Keratinocyte (primary cell): ENCODE data around the gene RIC8A. TPM values are rescaled to one million over a fixed set of nuclear protein-coding genes. Genes with fewer than 3 reads are reported as not detected.

Source experiments
- DNase-seq: peaks from one replicate; pipeline ENCODE4 v3.0.0-alpha.2; 2011; ENCODE audit warnings: low read depth, missing footprints, low spot score
- FAIRE-seq: peaks from 2 replicates; lab custom pipeline; 2011; peaks lifted over from hg19 to GRCh38; lab: Jason Lieb, UNC
- H2AFZ ChIP-seq: 2 replicates; pipeline ENCODE4 v1.6.0; 2012; ENCODE audit warnings: low read length, control low read depth, inconsistent platforms; ENCODE audit not compliant: control insufficient read depth
- H3K27ac ChIP-seq: 2 replicates; pipeline ENCODE4 v1.5.1; 2011; ENCODE audit warnings: low read length; ENCODE audit not compliant: control insufficient read depth, insufficient read depth
- H3K27me3 ChIP-seq: 3 replicates; pipeline ENCODE4 v1.6.0; 2011; ENCODE audit warnings: low read length; ENCODE audit not compliant: control insufficient read depth, insufficient read depth; ENCODE audit errors: extremely low read depth
- H3K36me3 ChIP-seq, 2 experiments: 2 replicates in 1 of 2; 3 replicates in 1 of 2; pipeline ENCODE4 v1.5.1; 2011; ENCODE audit warnings: low read length in 2 of 2, mild to moderate bottlenecking in 1 of 2; ENCODE audit not compliant: control insufficient read depth in 2 of 2, insufficient read depth in 2 of 2; ENCODE audit errors: extremely low read depth in 1 of 2
- H3K4me1 ChIP-seq: 3 replicates; pipeline ENCODE4 v1.5.1; 2011; ENCODE audit warnings: low read length; ENCODE audit not compliant: control insufficient read depth, insufficient read depth; ENCODE audit errors: extremely low read depth
- H3K4me2 ChIP-seq: 3 replicates; pipeline ENCODE4 v1.6.0; 2011; ENCODE audit warnings: low read depth, low read length; ENCODE audit not compliant: control insufficient read depth, insufficient read depth; ENCODE audit errors: extremely low read depth
- H3K4me3 ChIP-seq, 3 experiments: fragments of 200-600 bp in 1 of 3; sonication (generic) in 1 of 3; 2 replicates in 2 of 3; 3 replicates in 1 of 3; pipeline ENCODE4 v1.5.1; 2011 to 2016; ENCODE audit warnings: low read length in 3 of 3, mild to moderate bottlenecking in 3 of 3, control low read depth in 2 of 3, inconsistent platforms in 1 of 3, low read depth in 1 of 3, mixed read lengths in 1 of 3, mixed run types in 1 of 3, moderate library complexity in 1 of 3; ENCODE audit not compliant: control insufficient read depth in 2 of 3, insufficient read depth in 2 of 3; ENCODE audit errors: extremely low read depth in 1 of 3
- H3K79me2 ChIP-seq: 2 replicates; pipeline ENCODE4 v1.6.0; 2012; ENCODE audit warnings: low read length; ENCODE audit not compliant: control insufficient read depth, insufficient read depth
- H3K9ac ChIP-seq: 3 replicates; pipeline ENCODE4 v1.6.0; 2011; ENCODE audit warnings: low read length; ENCODE audit not compliant: control insufficient read depth, insufficient read depth; ENCODE audit errors: extremely low read depth
- H3K9me1 ChIP-seq: 3 replicates; pipeline ENCODE4 v1.6.0; 2011; ENCODE audit warnings: low read length; ENCODE audit not compliant: control insufficient read depth, insufficient read depth; ENCODE audit errors: extremely low read depth
- H3K9me3 ChIP-seq: 2 replicates; pipeline ENCODE4 v1.5.1; 2012; ENCODE audit warnings: low read depth, low read length; ENCODE audit not compliant: control insufficient read depth
- H4K20me1 ChIP-seq: 3 replicates; pipeline ENCODE4 v1.6.0; 2011; ENCODE audit warnings: low read length; ENCODE audit not compliant: control insufficient read depth, insufficient read depth; ENCODE audit errors: extremely low read depth
- EZH2 ChIP-seq: IDR thresholded peaks from one replicate; pipeline ENCODE4 v1.6.1; 2012; ENCODE audit warnings: inconsistent platforms, mild to moderate bottlenecking, low read length, moderate library complexity
- dilution Hi-C: fragments of 300-500 bp; cut with MboI; formaldehyde crosslinking; loops from one replicate; pipeline ENCODE4 v1.7.0; 2020; ENCODE audit warnings: low sequenced_read_pairs; ENCODE audit not compliant: extremely low pct_ligation_motif_present
- polyA plus RNA-seq, 5 experiments: library from polyadenylated mRNA; depleted of rRNA in 3 of 5; stranded (reverse) in 3 of 5; stranded (forward) in 1 of 5; unstranded in 1 of 5; fragments of >200 nt; gene quantifications; 1 replicate in 1 of 5; 2 replicates in 3 of 5; 3 replicates in 1 of 5; pipeline versions ENCODE4 v1.2.1 to v1.2.3, GENCODE V29; 2011 to 2012; ENCODE audit warnings: missing spikeins in 2 of 5, low read depth in 1 of 5, low replicate concordance in 1 of 5
- TF ChIP-seq, protein P1 (sequence below), 3 experiments: IDR thresholded peaks in 1 of 3; conservative IDR thresholded peaks in 1 of 3; optimal IDR thresholded peaks in 1 of 3; 2 replicates in 2 of 3; 3 replicates in 1 of 3; pipeline versions ENCODE3 to v1.5.1; 2011; ENCODE audit warnings: low read length in 3 of 3, mild to moderate bottlenecking in 3 of 3, moderate library complexity in 2 of 3, control low read depth in 1 of 3, inconsistent platforms in 1 of 3; ENCODE audit not compliant: insufficient read depth in 2 of 3; ENCODE audit errors: extremely low read depth in 1 of 3

Gene RIC8A
- polyA plus RNA-seq, 1 donor (not counting 4 experiments of a cell fraction or from before 2014, with no cell fraction given) = 120 TPM

DNA sequence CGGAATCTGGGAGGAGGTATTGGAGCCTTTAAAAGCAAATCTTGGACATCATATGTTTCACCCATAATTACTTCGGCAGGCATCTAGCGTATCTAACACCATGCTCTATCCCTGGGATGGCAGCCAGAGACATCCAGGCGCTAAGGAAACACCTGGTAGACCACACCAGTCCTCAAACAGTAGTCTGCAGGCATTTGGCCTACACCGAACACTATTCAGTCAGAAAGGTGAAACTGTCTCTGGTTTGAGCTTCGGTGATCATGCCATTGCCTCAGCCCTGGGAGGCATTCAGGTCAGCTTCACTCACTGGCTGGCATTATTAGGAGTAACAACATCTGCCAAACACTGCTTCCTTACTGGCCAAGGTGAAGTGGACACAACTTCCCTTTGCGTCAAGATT, 16.9 kb downstream of the RIC8A start:
- dilution Hi-C loops = no loop called here
- DNase-seq = no peak
- TF ChIP-seq, protein P1, sequence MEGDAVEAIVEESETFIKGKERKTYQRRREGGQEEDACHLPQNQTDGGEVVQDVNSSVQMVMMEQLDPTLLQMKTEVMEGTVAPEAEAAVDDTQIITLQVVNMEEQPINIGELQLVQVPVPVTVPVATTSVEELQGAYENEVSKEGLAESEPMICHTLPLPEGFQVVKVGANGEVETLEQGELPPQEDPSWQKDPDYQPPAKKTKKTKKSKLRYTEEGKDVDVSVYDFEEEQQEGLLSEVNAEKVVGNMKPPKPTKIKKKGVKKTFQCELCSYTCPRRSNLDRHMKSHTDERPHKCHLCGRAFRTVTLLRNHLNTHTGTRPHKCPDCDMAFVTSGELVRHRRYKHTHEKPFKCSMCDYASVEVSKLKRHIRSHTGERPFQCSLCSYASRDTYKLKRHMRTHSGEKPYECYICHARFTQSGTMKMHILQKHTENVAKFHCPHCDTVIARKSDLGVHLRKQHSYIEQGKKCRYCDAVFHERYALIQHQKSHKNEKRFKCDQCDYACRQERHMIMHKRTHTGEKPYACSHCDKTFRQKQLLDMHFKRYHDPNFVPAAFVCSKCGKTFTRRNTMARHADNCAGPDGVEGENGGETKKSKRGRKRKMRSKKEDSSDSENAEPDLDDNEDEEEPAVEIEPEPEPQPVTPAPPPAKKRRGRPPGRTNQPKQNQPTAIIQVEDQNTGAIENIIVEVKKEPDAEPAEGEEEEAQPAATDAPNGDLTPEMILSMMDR (optimal IDR thresholded peaks at IDR 0.05 in 1 of 3, IDR thresholded peaks at IDR 0.05 in 1 of 3, conservative IDR thresholded peaks at IDR 0.05 in 1 of 3; ENCODE audit: extremely low read depth in 1 of 3, insufficient read depth in 2 of 3, low read length in 3 of 3) = no peak
- TF ChIP-seq EZH2 = no peak

DNA sequence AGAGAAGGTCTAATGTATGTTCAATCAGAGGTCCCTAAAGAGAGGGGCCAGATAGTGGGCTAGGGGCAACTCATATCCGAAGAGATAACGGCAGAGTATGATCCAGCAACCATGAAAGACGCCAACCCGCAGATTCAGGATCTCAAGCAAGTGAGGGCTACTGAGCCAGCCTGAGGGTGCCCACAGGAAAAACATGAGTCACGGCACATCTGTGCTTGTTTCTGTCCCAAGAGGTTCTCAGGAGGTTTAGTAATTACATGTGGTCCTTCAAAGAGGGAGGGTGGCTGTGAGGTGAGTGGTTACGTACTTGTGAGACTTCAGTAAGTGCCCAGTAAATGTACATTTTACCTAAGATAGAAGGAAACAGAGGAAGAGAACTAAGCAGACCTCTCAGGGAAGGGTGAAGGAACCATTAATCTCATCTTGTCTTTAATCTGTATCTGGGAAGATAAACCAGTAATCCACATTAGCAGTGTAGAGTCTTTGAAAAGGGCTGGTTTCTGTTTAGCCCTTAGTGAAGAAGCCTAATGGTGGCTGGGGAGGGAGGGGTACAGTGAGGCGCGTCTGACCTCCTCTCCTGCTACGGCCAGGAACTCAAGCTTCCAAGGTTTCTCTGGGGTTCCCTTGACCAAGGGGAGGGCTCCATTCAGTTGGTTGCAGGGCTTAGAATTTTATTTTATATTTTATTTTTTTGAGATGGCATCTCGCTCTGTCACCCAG, 18.4 kb downstream of the RIC8A start:
- Histone ChIP-seq H3K4me2 (no peak overlapping the region), H3K36me3 (peaks cover 0 to 2% of the 10 kb centered on the region in 2 experiments), H4K20me1 (no peaks in the 10 kb centered on the region), H2AFZ (no peak overlapping the region), H3K9me1 (no peaks in the 10 kb centered on the region), H3K79me2 (no peaks in the 10 kb centered on the region), H3K9me3 (no peaks in the 10 kb centered on the region), H3K9ac (no peak overlapping the region), H3K4me1 (peaks cover 8% of the 10 kb centered on the region), H3K27ac (no peak overlapping the region), H3K4me3 (no peak overlapping the region), H3K27me3 (no peaks in the 10 kb centered on the region)
- dilution Hi-C loops = no loop called here
- DNase-seq (no peak), FAIRE-seq (no peak)
- TF ChIP-seq, protein P1 (optimal IDR thresholded peaks at IDR 0.05 in 1 of 3, IDR thresholded peaks at IDR 0.05 in 1 of 3, conservative IDR thresholded peaks at IDR 0.05 in 1 of 3; ENCODE audit: extremely low read depth in 1 of 3, insufficient read depth in 2 of 3, low read length in 3 of 3) = no peak
- no peak for TF ChIP-seq EZH2

More for the DNA sequence above, 16.9 kb downstream of the RIC8A start:
- Histone ChIP-seq H3K9me3 (no peaks in the 10 kb centered on the region), H3K9ac (no peak overlapping the region), H3K4me1 (peaks cover 8% of the 10 kb centered on the region), H3K4me3 (no peak overlapping the region), H3K9me1 (no peaks in the 10 kb centered on the region), H3K36me3 (peaks cover 0 to 2% of the 10 kb centered on the region in 2 experiments), H3K4me2 (no peak overlapping the region), H2AFZ (no peak overlapping the region), H3K79me2 (no peaks in the 10 kb centered on the region), H3K27me3 (no peaks in the 10 kb centered on the region), H4K20me1 (no peaks in the 10 kb centered on the region), H3K27ac (no peak overlapping the region)
- no peak for FAIRE-seq
